ENCODE measurements around the gene TYMP. TPM values are rescaled to one million over a fixed set of nuclear protein-coding genes. Genes with fewer than 3 reads are reported as not detected.

Gene TYMP
- total RNA-seq (ENCODE audit: insufficient read depth, low replicate concordance): 89.8 TPM

- DNase-seq (ENCODE audit: low spot score): peak; percentile 92
These were observed at the start of gene TYMP for GRCh38 chr22:50529897-50530579. TYMP (minus strand) TSS chr22:50530012; CDS start chr22:50529709, 303 bp downstream.

GRCh38 chr22:50578776-50579310 lies 49.0 kb upstream of the TYMP start:
- no peak for DNase-seq (ENCODE audit: low spot score)

- DNase-seq (ENCODE audit: low spot score): no peak
These were observed 48.4 kb upstream of the TYMP start, which contains the start of gene CPT1B for GRCh38 chr22:50577987-50578775. CPT1B (minus strand) TSS chr22:50578427; CDS start chr22:50577915, 512 bp downstream.

GRCh38 chr22:50577697-50577986 lies 47.8 kb upstream of the TYMP start:
- DNase-seq (ENCODE audit: low spot score): no peak

GRCh38 chr22:50576806-50577696 lies 47.2 kb upstream of the TYMP start:
- no peak for DNase-seq (ENCODE audit: low spot score)

- no peak for DNase-seq (ENCODE audit: low spot score)
These were observed 46.3 kb upstream of the TYMP start for GRCh38 chr22:50576070-50576469.

GRCh38 chr22:50575426-50575941 lies 45.7 kb upstream of the TYMP start:
- DNase-seq (ENCODE audit: low spot score): no peak

- DNase-seq (ENCODE audit: low spot score): no peak
These were observed 44.6 kb upstream of the TYMP start for GRCh38 chr22:50574383-50574755.

- DNase-seq (ENCODE audit: low spot score): no peak
These were observed 43.9 kb upstream of the TYMP start for GRCh38 chr22:50573491-50574382.

- DNase-seq (ENCODE audit: low spot score): no peak
These were observed 43.2 kb upstream of the TYMP start for GRCh38 chr22:50572965-50573364.

- DNase-seq (ENCODE audit: low spot score): no peak
These were observed 41.7 kb upstream of the TYMP start for GRCh38 chr22:50571264-50572175.

- no peak for DNase-seq (ENCODE audit: low spot score)
These were observed 41.0 kb upstream of the TYMP start for GRCh38 chr22:50570861-50571260.

GRCh38 chr22:50569896-50570535 lies 40.2 kb upstream of the TYMP start:
- no peak for DNase-seq (ENCODE audit: low spot score)

GRCh38 chr22:50569041-50569459 lies 39.2 kb upstream of the TYMP start:
- no peak for DNase-seq (ENCODE audit: low spot score)

GRCh38 chr22:50568626-50569025 lies 38.8 kb upstream of the TYMP start:
- peak; percentile 35 for DNase-seq (ENCODE audit: low spot score)

- no peak for DNase-seq (ENCODE audit: low spot score)
These were observed 38.0 kb upstream of the TYMP start for GRCh38 chr22:50567721-50568252.

GRCh38 chr22:50564289-50564688 lies 34.5 kb upstream of the TYMP start:
- DNase-seq (ENCODE audit: low spot score): no peak

- DNase-seq (ENCODE audit: low spot score): no peak
These were observed 33.8 kb upstream of the TYMP start for GRCh38 chr22:50563413-50564160.

All from umbilical cord (tissue), 2 donors.